Prostate gland (tissue), 2 donors: ENCODE measurements around the gene TFAM. TPM values are rescaled to one million over a fixed set of nuclear protein-coding genes. Genes with fewer than 3 reads are reported as not detected.

Experiments
- DNase-seq: peaks from one replicate; pipeline ENCODE4 v3.0.0-alpha.2; 2019; ENCODE audit warnings: low spot score
- H3K27ac ChIP-seq, 2 donors: fragments of 200-600 bp; sonication (generic); 2 replicates each; pipeline ENCODE4 v1.5.1; 2017 to 2019
- H3K27me3 ChIP-seq: fragments of 200-600 bp; sonication (generic); replicated peaks from 2 replicates; pipeline ENCODE4 v1.5.1; 2019; ENCODE audit not compliant: insufficient read depth
- H3K36me3 ChIP-seq, 2 donors: fragments of 200-600 bp; sonication (generic); 1 replicate in 1 of 2; 2 replicates in 1 of 2; pipeline versions ENCODE4 v1.5.1 to v1.8.1; 2017 to 2019
- H3K4me1 ChIP-seq: fragments of 200-600 bp; sonication (generic); replicated peaks from 2 replicates; pipeline ENCODE4 v1.5.1; 2019
- H3K4me3 ChIP-seq, 2 donors: fragments of 200-600 bp; sonication (generic); 2 replicates each; pipeline ENCODE4 v1.5.1; 2017 to 2019
- H3K9me3 ChIP-seq: fragments of 200-600 bp; sonication (generic); 2 replicates; pipeline ENCODE4 v1.5.1; 2017
- CTCF ChIP-seq, 4 experiments: fragments of 200-600 bp in 2 of 4; fragments of 450-650 bp in 2 of 4; sonication (generic) in 2 of 4; IDR thresholded peaks; 1 replicate in 3 of 4; 2 replicates in 1 of 4; pipeline ENCODE4 v1.5.1; 2016 to 2019; ENCODE audit warnings: antibody characterized with exemption in 4 of 4, mild to moderate bottlenecking in 2 of 4, moderate library complexity in 2 of 4
- POLR2A ChIP-seq: fragments of 450-650 bp; IDR thresholded peaks from one replicate; pipeline ENCODE4 v1.6.1; 2016; ENCODE audit warnings: antibody characterized with exemption, mild to moderate bottlenecking
- POLR2AphosphoS5 ChIP-seq: sonication (generic); formaldehyde crosslinking; IDR thresholded peaks from one replicate; pipeline ENCODE4 v1.6.1; 2017; ENCODE audit warnings: antibody characterized with exemption
- WGBS: methylation state at CpG from one replicate; pipeline ENCODE4 v1.1.5; 2018; 5-methylcytosine and 5-hydroxymethylcytosine counted together
- intact Hi-C: fragments of 100-400 bp; cut with DNase I; formaldehyde crosslinking; loops from one replicate; pipeline ENCODE4 v1.14.2; 2022
- total RNA-seq, 2 donors: library from RNA; depleted of rRNA; stranded (reverse); fragments of >200 nt; gene quantifications; one replicate each; pipeline ENCODE4 v1.1.0, GENCODE V29; 2016

TFAM gene
- total RNA-seq, 2 donors from 2014 or later, result 21.0 to 24.4 TPM

GRCh38 chr10:58385784-58386112 is 538 bp downstream of the TFAM start:
- intact Hi-C loops, result loop anchor here (10.0 kb wide), 1 partner anchor 51 kb away; the partner anchor contains the start of gene UBE2D1
- no peak for TF ChIP-seq POLR2AphosphoS5
- TF ChIP-seq POLR2A, result no peak
- no peak for TF ChIP-seq CTCF (IDR thresholded peaks at IDR 0.05)
- H3K27me3 ChIP-seq, result no peaks in the 10 kb centered on the region
- H3K27ac ChIP-seq, result peak overlapping the region; percentile 88 to 93
- peak overlapping the region; percentile 58 to 72 for H3K4me3 ChIP-seq
- H3K36me3 ChIP-seq, result no peaks in the 10 kb centered on the region
- peak; percentile 8 for DNase-seq
- no peaks in the 10 kb centered on the region for H3K9me3 ChIP-seq
- under 1% methylated on average over 15 of the region's 15 CpGs for WGBS
- H3K4me1 ChIP-seq, result no peaks in the 10 kb centered on the region

- TF ChIP-seq CTCF (IDR thresholded peaks at IDR 0.05), result no peak
- no peak for TF ChIP-seq POLR2AphosphoS5
- Histone ChIP-seq H3K27ac (no peak overlapping the region), H3K36me3 (no peaks in the 10 kb centered on the region), H3K4me1 (no peaks in the 10 kb centered on the region), H3K4me3 (no peak overlapping the region), H3K27me3 (no peaks in the 10 kb centered on the region), H3K9me3 (no peaks in the 10 kb centered on the region)
- intact Hi-C loops, result loop anchor here (10.0 kb wide), 1 partner anchor 54 kb away; the partner anchor contains the start of gene UBE2D1
- DNase-seq, result no peak
- WGBS, result 93% methylated on average over 3 of the region's 3 CpGs
Observed at GRCh38 chr10:58389024-58389423, 3.8 kb downstream of the TFAM start.

GRCh38 chr10:58393317-58393716 is 8.1 kb downstream of the TFAM start:
- Histone ChIP-seq H3K4me3 (no peak overlapping the region), H3K36me3 (no peaks in the 10 kb centered on the region), H3K27me3 (no peaks in the 10 kb centered on the region), H3K4me1 (no peaks in the 10 kb centered on the region), H3K27ac (no peak overlapping the region), H3K9me3 (no peaks in the 10 kb centered on the region)
- TF ChIP-seq POLR2A (no peak), POLR2AphosphoS5 (no peak), CTCF (IDR thresholded peaks at IDR 0.05) (no peak)
- intact Hi-C loops, result no loop called here
- WGBS, result 63% methylated on average over 2 of the region's 2 CpGs
- DNase-seq, result no peak

- no peak for TF ChIP-seq CTCF (IDR thresholded peaks at IDR 0.05)
- no peak for TF ChIP-seq POLR2AphosphoS5
- no peak for TF ChIP-seq POLR2A
- intact Hi-C loops, result no loop called here
- no peaks in the 10 kb centered on the region for H3K4me1 ChIP-seq
- no peaks in the 10 kb centered on the region for H3K9me3 ChIP-seq
- no peak for DNase-seq
- H3K27me3 ChIP-seq, result no peaks in the 10 kb centered on the region
- H3K36me3 ChIP-seq, result no peaks in the 10 kb centered on the region
- H3K27ac ChIP-seq, result no peak overlapping the region
- H3K4me3 ChIP-seq, result no peak overlapping the region
Observed at GRCh38 chr10:58394471-58394870, 9.3 kb downstream of the TFAM start.

GRCh38 chr10:58396057-58396456 is 10.8 kb downstream of the TFAM start:
- Histone ChIP-seq H3K27ac (no peak overlapping the region), H3K36me3 (no peaks in the 10 kb centered on the region), H3K9me3 (no peaks in the 10 kb centered on the region), H3K4me3 (no peak overlapping the region), H3K27me3 (no peaks in the 10 kb centered on the region), H3K4me1 (no peaks in the 10 kb centered on the region)
- TF ChIP-seq CTCF (IDR thresholded peaks at IDR 0.05), result no peak
- TF ChIP-seq POLR2AphosphoS5, result no peak
- TF ChIP-seq POLR2A, result no peak
- intact Hi-C loops, result no loop called here
- DNase-seq, result no peak
